ENCODE data around the gene IER5. TPM values are rescaled to one million over a fixed set of nuclear protein-coding genes. Genes with fewer than 3 reads are reported as not detected.
A peak's percentile ranks its signal among the peaks of the same experiment; 100 is the strongest.

The IER5 gene
- total RNA-seq, 2 experiments from 2014 or later, result 50.4 to 67.0 TPM

GRCh38 chr1:181061487-181061886, 27.0 kb upstream of the IER5 start:
- no peak for ATAC-seq
- Mint-ChIP-seq H3K27me3 (no peaks in the 10 kb centered on the region), H3K4me1 (peaks cover 22% of the 10 kb centered on the region), H3K9me3 (ENCODE audit: low read depth) (no peaks in the 10 kb centered on the region), H3K4me3 (no peak overlapping the region), H3K36me3 (peaks cover 29% of the 10 kb centered on the region), H3K27ac (no peak overlapping the region)
- DNase-seq, result no peak
- CTCF ChIA-PET, result interaction anchor here (1.3 to 1.7 kb wide), 2 partner anchors 27 to 28 kb away, joined by 4 read pairs; partner anchors contain the start of genes IER5 and MR1

GRCh38 chr1:181061891-181062835, 26.3 kb upstream of the IER5 start:
- Mint-ChIP-seq H3K27me3 (no peaks in the 10 kb centered on the region), H3K27ac (peak overlapping the region; percentile 82), H3K36me3 (peaks cover 25% of the 10 kb centered on the region), H3K9me3 (ENCODE audit: low read depth) (no peaks in the 10 kb centered on the region), H3K4me3 (peak overlapping the region; percentile 60), H3K4me1 (peaks cover 22% of the 10 kb centered on the region)
- peak; percentile 61 for ATAC-seq
- no peak for DNase-seq
- CTCF ChIA-PET, result interaction anchor here (0.8 to 2.5 kb wide), 9 partner anchors 16 to 180 kb away, joined by 3 to 23 read pairs (median 4); partner anchors contain the start of genes IER5 and MR1

GRCh38 chr1:181062836-181063428, 25.6 kb upstream of the IER5 start:
- peak; percentile 83 for DNase-seq
- Mint-ChIP-seq H3K36me3 (peaks cover 21% of the 10 kb centered on the region), H3K27ac (peak overlapping the region; percentile 82), H3K4me3 (peak overlapping the region; percentile 60), H3K4me1 (peaks cover 22% of the 10 kb centered on the region), H3K9me3 (ENCODE audit: low read depth) (no peaks in the 10 kb centered on the region), H3K27me3 (no peaks in the 10 kb centered on the region)
- CTCF ChIA-PET, result interaction anchor here (0.8 to 2.5 kb wide), 9 partner anchors 15 to 181 kb away, joined by 3 to 23 read pairs (median 4); partner anchors contain the start of genes IER5 and MR1
- peak; percentile 97 for ATAC-seq

- Mint-ChIP-seq H3K36me3 (peaks cover 11% of the 10 kb centered on the region), H3K4me3 (no peak overlapping the region), H3K4me1 (peaks cover 22% of the 10 kb centered on the region), H3K27me3 (peaks cover 5% of the 10 kb centered on the region), H3K27ac (no peak overlapping the region), H3K9me3 (ENCODE audit: low read depth) (no peaks in the 10 kb centered on the region)
- ATAC-seq (no peak), DNase-seq (no peak)
- CTCF ChIA-PET, result interaction anchor here (0.9 to 2.5 kb wide), 4 partner anchors 14 to 78 kb away, joined by 3 to 23 read pairs (median 4); no protein-coding TSS in a partner anchor
Observed at GRCh38 chr1:181064011-181064623, 24.4 kb upstream of the IER5 start.

GRCh38 chr1:181064702-181065101, 23.8 kb upstream of the IER5 start:
- no peak for ATAC-seq
- H3K4me3 Mint-ChIP-seq, result no peak overlapping the region
- CTCF ChIA-PET, result interaction anchor here (0.9 to 2.2 kb wide), 2 partner anchors 15 to 22 kb away, joined by 3 to 5 read pairs; no protein-coding TSS in a partner anchor

GRCh38 chr1:181073638-181074037, 14.9 kb upstream of the IER5 start:
- H3K27me3 Mint-ChIP-seq, result peaks cover 36% of the 10 kb centered on the region
- H3K4me1 Mint-ChIP-seq, result peaks cover 13% of the 10 kb centered on the region
- ATAC-seq (no peak), DNase-seq (no peak)
- H3K4me3 Mint-ChIP-seq, result no peak overlapping the region
- H3K9me3 Mint-ChIP-seq (ENCODE audit: low read depth), result no peaks in the 10 kb centered on the region
- H3K36me3 Mint-ChIP-seq, result no peaks in the 10 kb centered on the region
- no peak overlapping the region for H3K27ac Mint-ChIP-seq
- CTCF ChIA-PET, result interaction anchor here (2.5 kb wide), 1 partner anchor 68 kb away, joined by 9 read pairs; no protein-coding TSS in a partner anchor

More at GRCh38 chr1:181064702-181065101, 23.8 kb upstream of the IER5 start:
- Mint-ChIP-seq H3K9me3 (ENCODE audit: low read depth) (no peaks in the 10 kb centered on the region), H3K27ac (no peak overlapping the region), H3K4me1 (peaks cover 22% of the 10 kb centered on the region), H3K36me3 (peaks cover 6% of the 10 kb centered on the region), H3K27me3 (peaks cover 5% of the 10 kb centered on the region)
- no peak for DNase-seq

GRCh38 chr1:181075766-181076350, 12.6 kb upstream of the IER5 start:
- Mint-ChIP-seq H3K27ac (no peak overlapping the region), H3K36me3 (no peaks in the 10 kb centered on the region), H3K4me3 (no peak overlapping the region), H3K9me3 (ENCODE audit: low read depth) (no peaks in the 10 kb centered on the region), H3K27me3 (peaks cover 28% of the 10 kb centered on the region), H3K4me1 (peaks cover 34% of the 10 kb centered on the region)
- ATAC-seq (no peak), DNase-seq (no peak)
- CTCF ChIA-PET, result interaction anchor here (1.1 to 2.5 kb wide), 5 partner anchors 29 to 66 kb away, joined by 3 to 9 read pairs (median 3); no protein-coding TSS in a partner anchor

- Mint-ChIP-seq H3K27ac (no peak overlapping the region), H3K36me3 (no peaks in the 10 kb centered on the region), H3K27me3 (peaks cover 28% of the 10 kb centered on the region), H3K9me3 (ENCODE audit: low read depth) (no peaks in the 10 kb centered on the region), H3K4me3 (no peak overlapping the region), H3K4me1 (peaks cover 39% of the 10 kb centered on the region)
- CTCF ChIA-PET, result interaction anchor here (1.1 to 4.9 kb wide), 3 partner anchors 32 to 65 kb away, joined by 3 to 41 read pairs (median 4); no protein-coding TSS in a partner anchor
- ATAC-seq (no peak), DNase-seq (no peak)
Observed at GRCh38 chr1:181076852-181077251, 11.6 kb upstream of the IER5 start.

- H3K4me1 Mint-ChIP-seq, result peaks cover 40% of the 10 kb centered on the region
- peaks cover 28% of the 10 kb centered on the region for H3K27me3 Mint-ChIP-seq
- DNase-seq, result no peak
- ATAC-seq, result no peak
- H3K27ac Mint-ChIP-seq, result no peak overlapping the region
- CTCF ChIA-PET, result interaction anchor here (1.2 to 4.9 kb wide), 3 partner anchors 15 to 89 kb away, joined by 4 to 41 read pairs (median 6); no protein-coding TSS in a partner anchor
- no peaks in the 10 kb centered on the region for H3K9me3 Mint-ChIP-seq (ENCODE audit: low read depth)
- H3K36me3 Mint-ChIP-seq, result no peaks in the 10 kb centered on the region
- no peak overlapping the region for H3K4me3 Mint-ChIP-seq
Observed at GRCh38 chr1:181077576-181078242, 10.8 kb upstream of the IER5 start.

GRCh38 chr1:181079382-181079781, 9.1 kb upstream of the IER5 start:
- CTCF ChIA-PET, result interaction anchor here (0.9 to 4.9 kb wide), 12 partner anchors 10 to 128 kb away, joined by 3 to 41 read pairs (median 4); no protein-coding TSS in a partner anchor
- Mint-ChIP-seq H3K36me3 (no peaks in the 10 kb centered on the region), H3K27ac (peak overlapping the region; percentile 33), H3K4me3 (no peak overlapping the region), H3K9me3 (ENCODE audit: low read depth) (no peaks in the 10 kb centered on the region), H3K4me1 (peaks cover 46% of the 10 kb centered on the region), H3K27me3 (peaks cover 28% of the 10 kb centered on the region)
- peak; percentile 72 for ATAC-seq
- DNase-seq, result no peak

- DNase-seq (no peak), ATAC-seq (no peak)
- peaks cover 25% of the 10 kb centered on the region for H3K27me3 Mint-ChIP-seq
- no peaks in the 10 kb centered on the region for H3K9me3 Mint-ChIP-seq (ENCODE audit: low read depth)
- H3K36me3 Mint-ChIP-seq, result no peaks in the 10 kb centered on the region
- CTCF ChIA-PET, result interaction anchor here (0.9 to 4.9 kb wide), 13 partner anchors 10 to 127 kb away, joined by 3 to 41 read pairs (median 4); no protein-coding TSS in a partner anchor
- peaks cover 50% of the 10 kb centered on the region for H3K4me1 Mint-ChIP-seq
- no peak overlapping the region for H3K4me3 Mint-ChIP-seq
- no peak overlapping the region for H3K27ac Mint-ChIP-seq
Observed at GRCh38 chr1:181079920-181080319, 8.6 kb upstream of the IER5 start.

- H3K4me1 Mint-ChIP-seq, result peaks cover 50% of the 10 kb centered on the region
- H3K9me3 Mint-ChIP-seq (ENCODE audit: low read depth), result no peaks in the 10 kb centered on the region
- ATAC-seq (no peak), DNase-seq (no peak)
- no peak overlapping the region for H3K27ac Mint-ChIP-seq
- CTCF ChIA-PET, result interaction anchor here (0.9 to 4.9 kb wide), 6 partner anchors 18 to 199 kb away, joined by 3 to 41 read pairs (median 4); no protein-coding TSS in a partner anchor
- H3K4me3 Mint-ChIP-seq, result no peak overlapping the region
- H3K36me3 Mint-ChIP-seq, result no peaks in the 10 kb centered on the region
- peaks cover 19% of the 10 kb centered on the region for H3K27me3 Mint-ChIP-seq
Observed at GRCh38 chr1:181080556-181080955, 7.9 kb upstream of the IER5 start.

Data from activated CD8-positive, alpha-beta memory T cell treated with anti-CD3 and anti-CD28 coated beads, Interleukin-2, amount 10 ng/mL, durations not matched to agents 7 days and 5 days (primary cell).